ENCODE measurements around the gene NPM3.
"Not testable (repeated sequence)": the region's sequence is repeated elsewhere in the genome, so short reads cannot be mapped to it uniquely, and the experiment has no call there.

NPM3 gene

GRCh38 chr10:101797403-101798059 lies 14.3 kb upstream of the NPM3 start:
- DNase-seq = no peak

- no peak for DNase-seq
Measured at GRCh38 chr10:101793526-101793925, 10.3 kb upstream of the NPM3 start.

- no peak for DNase-seq
Measured at GRCh38 chr10:101789686-101790085, 6.4 kb upstream of the NPM3 start.

GRCh38 chr10:101789231-101789630 lies 6.0 kb upstream of the NPM3 start:
- DNase-seq = not testable (repeated sequence)

- no peak for DNase-seq
Measured at GRCh38 chr10:101785801-101786200, 2.6 kb upstream of the NPM3 start.

GRCh38 chr10:101784558-101784957 lies 1.3 kb upstream of the NPM3 start:
- DNase-seq = no peak

GRCh38 chr10:101783736-101784118 lies 481 bp upstream of the NPM3 start:
- no peak for DNase-seq

- DNase-seq = no peak
Measured at GRCh38 chr10:101781984-101782810, 1.0 kb downstream of the NPM3 start.

- no peak for DNase-seq
Measured at GRCh38 chr10:101781655-101781983, 1.6 kb downstream of the NPM3 start.

- no peak for DNase-seq
Measured at GRCh38 chr10:101780818-101781654, 2.2 kb downstream of the NPM3 start.

- DNase-seq = no peak
Measured at GRCh38 chr10:101780187-101780817, 2.9 kb downstream of the NPM3 start.

GRCh38 chr10:101779544-101780186 lies 3.6 kb downstream of the NPM3 start:
- no peak for DNase-seq

GRCh38 chr10:101778781-101779543 lies 4.3 kb downstream of the NPM3 start:
- no peak for DNase-seq

- DNase-seq = no peak
Measured at GRCh38 chr10:101778151-101778780, 5.0 kb downstream of the NPM3 start.

- DNase-seq = no peak
Measured at GRCh38 chr10:101777619-101778145, 5.6 kb downstream of the NPM3 start.

GRCh38 chr10:101776161-101776817 lies 7.0 kb downstream of the NPM3 start:
- no peak for DNase-seq

- no peak for DNase-seq
Measured at GRCh38 chr10:101775273-101776160, 7.7 kb downstream of the NPM3 start, which contains the start of gene FGF8. Gene FGF8 (minus strand): TSS chr10:101776114. CDS start chr10:101775900, 214 bp downstream.

- DNase-seq = no peak
Measured at GRCh38 chr10:101774589-101775272, 8.5 kb downstream of the NPM3 start.
